IPS DF 19.7 (cell line): ENCODE data around the gene MAGI3.
"Not testable (repeated sequence)": the region's sequence is repeated elsewhere in the genome, so short reads cannot be mapped to it uniquely, and the experiment has no call there.

Experiments used
- DNase-seq: peaks from one replicate; pipeline ENCODE4 v3.0.0-alpha.2; 2013; ENCODE audit warnings: low read depth, low spot score

Gene MAGI3

GRCh38 chr1:113575744-113576260 lies 185.5 kb downstream of the MAGI3 start:
- not testable (repeated sequence) for DNase-seq

DNA sequence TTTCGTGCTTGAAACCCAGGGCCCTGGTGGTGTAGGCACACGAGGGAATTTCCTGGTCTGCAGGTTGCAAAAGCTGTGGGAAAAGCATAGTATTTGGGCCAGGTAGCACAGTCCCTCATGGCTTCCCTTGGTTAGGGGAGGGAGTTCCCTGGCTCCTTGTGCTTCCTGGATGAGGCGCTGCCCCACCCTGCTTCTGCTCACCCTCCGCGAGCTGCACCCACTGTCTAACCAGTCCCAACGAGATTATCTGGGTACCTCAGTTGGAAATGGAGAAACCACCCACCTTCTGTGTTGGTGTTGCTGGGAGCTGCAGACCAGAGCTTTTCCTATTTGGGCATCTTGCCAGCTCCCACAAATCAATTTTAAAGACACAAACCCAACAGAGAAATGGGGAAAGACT lies 186.0 kb downstream of the MAGI3 start:
- no peak for DNase-seq

- no peak for DNase-seq
These were observed 189.1 kb downstream of the MAGI3 start for GRCh38 chr1:113579256-113580018.

GRCh38 chr1:113581323-113581722 lies 191.0 kb downstream of the MAGI3 start:
- DNase-seq, result no peak

- no peak for DNase-seq
These were observed 191.8 kb downstream of the MAGI3 start for GRCh38 chr1:113582084-113582483.

GRCh38 chr1:113587475-113587874 lies 197.2 kb downstream of the MAGI3 start:
- no peak for DNase-seq

GRCh38 chr1:113592230-113592629 lies 201.9 kb downstream of the MAGI3 start:
- no peak for DNase-seq

DNA sequence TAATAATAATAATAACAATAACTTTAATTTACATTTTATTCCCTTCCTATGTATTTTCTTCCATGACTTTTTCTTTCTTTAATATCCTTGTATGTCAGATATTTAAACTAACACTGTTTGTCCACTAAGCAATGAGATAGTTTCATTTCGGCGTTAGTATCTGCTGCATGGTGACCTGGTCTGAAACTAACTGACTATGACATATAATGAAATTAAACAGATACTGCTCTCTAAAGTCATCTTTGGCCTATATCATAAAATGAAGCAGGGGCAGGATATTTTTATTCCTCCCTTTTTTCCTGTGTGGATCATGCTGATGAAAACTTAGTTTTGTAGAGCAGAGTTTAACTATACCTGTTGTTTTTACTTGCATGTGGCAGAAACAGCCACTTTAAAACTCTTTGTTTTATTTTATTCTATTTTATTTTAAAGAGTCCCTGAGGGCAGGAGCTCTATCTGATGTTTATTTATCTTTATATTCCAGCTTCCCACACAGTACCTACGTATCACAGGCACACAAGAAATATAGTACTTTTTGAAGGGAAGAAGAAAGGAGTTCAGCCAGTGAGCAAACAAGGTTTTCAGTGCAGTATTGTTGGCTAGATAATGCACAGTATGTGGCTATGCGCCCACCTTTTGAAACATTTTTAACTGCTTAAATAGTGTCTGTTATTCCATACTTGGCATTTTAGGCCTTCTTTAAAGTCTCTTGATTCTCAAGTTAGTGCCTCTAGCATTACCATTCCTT lies 203.4 kb downstream of the MAGI3 start:
- no peak for DNase-seq

DNA sequence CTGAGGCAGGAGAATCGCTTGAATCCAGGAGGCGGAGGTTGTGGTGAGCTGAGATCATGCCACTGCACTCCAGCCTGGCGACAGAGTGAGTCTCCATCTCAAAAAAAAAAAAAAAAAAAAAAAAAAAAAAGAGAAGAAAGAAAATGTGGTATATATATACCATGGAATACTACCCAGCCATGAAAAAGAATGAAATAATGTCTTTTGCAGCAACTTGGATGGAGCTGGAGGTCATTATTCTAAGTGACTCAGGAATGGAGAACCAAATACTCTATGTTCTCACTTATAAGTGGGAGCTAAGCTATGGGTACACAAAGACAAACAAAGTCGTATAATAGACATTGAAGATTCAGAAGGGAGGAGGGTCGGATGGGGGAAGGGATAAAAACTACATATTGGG lies 214.2 kb downstream of the MAGI3 start:
- not testable (repeated sequence) for DNase-seq

DNA sequence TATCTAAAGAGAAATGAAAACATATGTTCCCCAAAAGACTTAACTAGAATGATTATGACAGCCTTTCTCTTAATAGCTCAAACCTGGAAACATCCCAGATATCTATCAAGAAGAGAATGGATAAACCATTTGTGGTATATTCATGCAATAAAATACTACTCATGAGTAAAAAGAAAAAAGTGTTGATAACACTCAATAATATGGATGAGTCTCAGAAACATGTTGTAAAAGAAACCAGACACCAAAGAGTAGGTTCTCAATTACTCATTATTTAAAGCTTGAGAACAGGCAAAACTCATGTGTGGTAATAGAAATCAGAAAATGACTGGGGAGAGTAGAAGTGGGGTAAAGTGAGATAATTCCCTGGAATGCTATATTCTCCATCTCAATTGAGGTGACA lies 214.8 kb downstream of the MAGI3 start:
- no peak for DNase-seq

- DNase-seq, result no peak
These were observed 218.1 kb downstream of the MAGI3 start for GRCh38 chr1:113608399-113608798.

DNA sequence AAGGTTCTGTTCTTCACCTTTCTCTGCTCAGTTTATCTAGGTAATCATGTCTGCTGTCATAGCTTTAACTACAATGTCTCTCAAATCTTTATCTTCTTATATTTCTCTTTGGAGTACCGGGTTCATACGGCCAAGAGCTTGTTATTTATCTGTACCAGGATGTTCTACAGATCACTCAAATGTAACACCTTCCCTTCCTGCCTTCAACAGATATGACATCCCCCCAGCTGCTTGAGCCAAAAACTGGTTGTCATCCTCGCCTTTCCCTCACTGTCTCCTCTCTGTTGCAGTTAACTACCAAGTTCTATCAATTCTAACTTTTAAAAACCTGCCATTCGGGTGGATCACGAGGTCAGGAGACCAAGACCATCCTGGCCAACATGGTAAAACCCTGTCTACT lies 220.1 kb downstream of the MAGI3 start:
- DNase-seq, result no peak

DNA sequence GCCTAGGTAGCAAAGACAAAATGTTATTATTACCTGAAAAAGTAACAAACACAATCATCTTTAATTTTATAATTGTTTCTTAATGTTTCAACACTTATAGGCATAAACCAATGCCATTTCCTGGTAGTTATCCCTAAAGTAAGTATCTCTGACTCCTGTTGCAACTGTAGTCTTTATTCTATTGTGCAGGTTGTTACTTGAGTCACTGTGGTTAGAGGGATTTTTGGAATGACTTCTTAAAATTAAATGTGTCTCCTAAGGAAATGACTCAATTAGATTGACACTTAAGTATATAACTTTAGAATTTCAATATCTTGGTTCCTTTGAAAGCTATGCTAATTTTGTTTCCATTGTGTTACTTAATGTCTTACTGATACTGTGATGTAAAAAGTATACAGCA lies 225.1 kb downstream of the MAGI3 start:
- DNase-seq, result no peak

DNA sequence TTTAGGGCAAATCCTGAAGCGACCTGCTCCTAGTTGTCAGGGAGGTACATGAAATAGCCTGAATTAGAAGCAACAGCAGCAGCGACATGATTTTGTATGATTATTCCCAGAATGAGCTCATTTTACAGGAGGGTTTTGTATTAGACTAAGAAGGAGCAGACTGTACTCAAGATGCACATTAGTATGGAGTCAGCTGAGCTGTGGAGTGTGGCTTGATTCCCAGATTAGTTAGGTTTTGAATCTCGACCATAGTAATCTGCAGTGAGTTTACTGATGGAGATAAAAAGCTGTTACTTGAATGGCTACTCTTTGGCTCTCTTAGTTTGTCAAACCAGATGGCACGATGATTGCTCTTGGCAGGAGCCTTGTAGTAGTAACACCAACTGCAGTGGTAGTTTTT lies 225.8 kb downstream of the MAGI3 start:
- DNase-seq, result no peak

DNA sequence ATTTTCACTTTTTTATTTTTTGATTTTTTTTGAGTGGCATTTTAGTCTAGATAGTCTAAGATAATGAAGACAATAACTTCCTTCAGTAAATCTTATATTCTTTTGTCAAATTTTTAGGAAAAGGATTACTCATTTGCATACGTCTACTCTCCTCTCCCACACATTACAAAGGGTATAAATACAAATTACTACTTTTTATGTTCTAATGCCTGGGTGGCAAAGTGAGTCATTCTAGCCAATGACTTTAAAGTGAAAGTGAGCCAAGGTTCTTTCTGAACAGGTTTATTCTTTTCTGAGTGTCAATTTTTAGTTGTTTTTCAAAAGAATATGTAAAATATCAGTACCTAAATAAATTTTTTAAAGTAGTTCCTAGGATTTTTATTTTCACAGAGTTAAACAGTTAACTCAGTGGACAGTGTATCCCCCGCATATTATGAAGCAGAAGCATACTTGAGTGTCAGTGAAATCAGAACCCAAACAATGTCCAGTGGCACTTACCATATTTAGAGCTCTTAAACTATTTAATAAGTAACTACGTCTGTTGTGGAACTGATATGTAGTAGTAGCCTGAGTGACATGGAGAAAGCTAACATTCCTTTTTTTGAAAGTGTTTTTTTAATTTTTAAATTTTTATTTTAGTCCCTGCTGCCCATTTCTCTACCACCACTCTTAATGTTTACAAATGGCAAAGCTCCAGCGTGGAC lies 227.3 kb downstream of the MAGI3 start:
- DNase-seq, result no peak

DNA sequence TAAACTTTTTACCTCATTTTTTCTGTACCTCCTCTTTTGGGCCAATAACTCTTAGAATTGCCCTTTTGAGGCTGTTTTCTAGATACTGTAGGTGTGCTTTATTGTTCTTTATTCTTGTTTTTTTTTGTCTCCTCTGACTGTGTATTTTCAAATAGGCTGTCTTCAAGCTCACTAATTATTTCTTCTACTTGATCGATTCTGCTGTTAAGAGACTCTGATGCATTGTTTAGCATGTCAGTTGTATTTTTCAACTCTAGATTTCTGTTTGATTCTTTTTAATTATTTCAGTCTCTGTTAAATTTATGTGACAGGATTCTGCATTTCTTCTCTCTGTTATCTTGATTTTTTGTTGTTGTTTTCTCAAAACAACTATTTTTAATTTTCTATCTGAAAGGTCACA lies 238.7 kb downstream of the MAGI3 start:
- DNase-seq, result no peak

GRCh38 chr1:113630340-113631327 lies 240.3 kb downstream of the MAGI3 start:
- no peak for DNase-seq

GRCh38 chr1:113641396-113641795 lies 251.1 kb downstream of the MAGI3 start:
- no peak for DNase-seq

- no peak for DNase-seq
These were observed 256.8 kb downstream of the MAGI3 start for GRCh38 chr1:113647164-113647563.

GRCh38 chr1:113648478-113648877 lies 258.2 kb downstream of the MAGI3 start:
- DNase-seq, result no peak

- DNase-seq, result no peak
These were observed 262.5 kb downstream of the MAGI3 start for GRCh38 chr1:113652771-113653170.
